Measurements from ENCODE around the gene CFB. TPM values are rescaled to one million over a fixed set of nuclear protein-coding genes. Genes with fewer than 3 reads are reported as not detected.
"Not testable (repeated sequence)": the region's sequence is repeated elsewhere in the genome, so short reads cannot be mapped to it uniquely, and the experiment has no call there.

CFB gene
- total RNA-seq, 4 donors from 2014 or later = 16.7 to 1,024 (median 264) TPM

DNA sequence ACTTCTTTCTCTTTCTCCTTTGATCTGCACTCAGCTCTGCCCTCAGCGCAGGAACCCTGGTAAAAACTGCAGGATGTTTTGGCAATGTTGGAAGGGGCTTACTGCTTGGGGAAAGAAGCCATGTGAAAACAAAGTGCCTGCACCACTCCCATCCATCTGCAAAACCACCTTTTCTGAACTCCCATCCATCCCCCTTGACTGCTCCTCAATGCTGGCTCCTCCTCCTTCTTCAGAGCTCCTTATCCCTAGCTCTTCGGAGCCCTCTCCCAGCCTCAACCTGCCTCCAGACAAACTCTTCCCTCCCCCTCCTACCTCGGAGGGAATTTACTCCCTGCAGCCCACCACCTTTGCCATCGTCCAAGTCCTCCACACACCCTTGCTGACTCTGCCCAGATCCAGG, 39.8 kb upstream of the CFB start:
- ATAC-seq (ENCODE audit: low FRiP score) (no peak), DNase-seq (ENCODE audit: low spot score) (no peak)

DNA sequence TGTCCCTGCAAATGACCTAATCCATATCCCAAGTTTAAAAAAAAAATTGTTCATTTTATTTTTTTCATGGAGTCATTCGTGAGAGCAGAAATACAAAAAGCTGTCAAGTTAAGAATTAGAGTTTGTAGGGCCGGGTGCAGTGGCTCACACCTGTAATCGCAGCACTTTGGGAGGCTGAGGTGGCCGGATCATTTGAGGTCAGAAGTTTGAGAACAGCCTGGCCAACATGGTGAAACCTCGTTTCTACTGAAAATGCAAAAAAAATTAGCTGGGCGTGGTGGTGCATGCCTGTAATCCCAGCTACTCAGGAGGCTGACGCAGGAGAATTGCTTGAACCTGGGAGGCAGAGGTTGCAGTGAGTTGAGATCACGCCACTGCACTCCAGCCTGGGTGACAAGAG, 39.2 kb upstream of the CFB start:
- ATAC-seq (ENCODE audit: low FRiP score) = not testable (repeated sequence)

More for the DNA sequence above, 39.8 kb upstream of the CFB start:
- TF ChIP-seq, protein P1, sequence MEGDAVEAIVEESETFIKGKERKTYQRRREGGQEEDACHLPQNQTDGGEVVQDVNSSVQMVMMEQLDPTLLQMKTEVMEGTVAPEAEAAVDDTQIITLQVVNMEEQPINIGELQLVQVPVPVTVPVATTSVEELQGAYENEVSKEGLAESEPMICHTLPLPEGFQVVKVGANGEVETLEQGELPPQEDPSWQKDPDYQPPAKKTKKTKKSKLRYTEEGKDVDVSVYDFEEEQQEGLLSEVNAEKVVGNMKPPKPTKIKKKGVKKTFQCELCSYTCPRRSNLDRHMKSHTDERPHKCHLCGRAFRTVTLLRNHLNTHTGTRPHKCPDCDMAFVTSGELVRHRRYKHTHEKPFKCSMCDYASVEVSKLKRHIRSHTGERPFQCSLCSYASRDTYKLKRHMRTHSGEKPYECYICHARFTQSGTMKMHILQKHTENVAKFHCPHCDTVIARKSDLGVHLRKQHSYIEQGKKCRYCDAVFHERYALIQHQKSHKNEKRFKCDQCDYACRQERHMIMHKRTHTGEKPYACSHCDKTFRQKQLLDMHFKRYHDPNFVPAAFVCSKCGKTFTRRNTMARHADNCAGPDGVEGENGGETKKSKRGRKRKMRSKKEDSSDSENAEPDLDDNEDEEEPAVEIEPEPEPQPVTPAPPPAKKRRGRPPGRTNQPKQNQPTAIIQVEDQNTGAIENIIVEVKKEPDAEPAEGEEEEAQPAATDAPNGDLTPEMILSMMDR (IDR thresholded peaks at IDR 0.05) = no peak

DNA sequence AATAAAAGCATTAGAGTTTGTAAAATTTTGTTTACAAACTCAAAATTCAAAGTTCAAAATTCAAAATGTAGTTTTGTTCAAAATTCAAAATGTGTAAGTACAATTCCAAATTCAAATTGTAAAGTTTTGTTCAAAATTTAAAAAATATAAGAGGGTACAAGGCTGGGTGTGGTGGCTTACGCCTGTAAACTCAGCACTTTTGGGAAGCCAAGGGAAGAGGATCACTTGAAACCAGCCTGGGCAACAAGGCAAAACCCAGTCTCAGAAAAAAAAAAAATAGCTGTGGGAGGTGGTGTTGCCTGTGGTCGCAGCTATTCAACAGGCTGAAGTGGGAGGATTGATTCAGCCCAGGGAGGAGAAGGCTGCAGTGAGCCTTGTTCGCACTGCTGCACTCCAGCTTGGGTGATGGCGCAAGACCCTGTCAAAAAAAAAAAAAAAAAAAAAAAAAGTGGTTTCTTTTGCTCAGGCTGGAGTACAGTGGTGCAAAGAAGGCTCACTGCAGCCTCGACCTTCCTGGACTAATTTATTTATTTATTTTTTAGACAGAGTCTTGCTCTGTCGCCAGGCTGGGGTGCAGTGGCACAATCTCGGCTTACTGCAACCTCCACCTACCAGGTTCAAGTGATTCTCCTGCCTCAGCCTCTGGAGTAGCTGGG, 38.6 kb upstream of the CFB start:
- no peak for DNase-seq (ENCODE audit: low spot score)
- TF ChIP-seq, protein P1 (IDR thresholded peaks at IDR 0.05) = no peak
- ATAC-seq (ENCODE audit: low FRiP score) = peak; percentile 38

More for the DNA sequence above, 39.2 kb upstream of the CFB start:
- DNase-seq (ENCODE audit: low spot score) = not testable (repeated sequence)

DNA sequence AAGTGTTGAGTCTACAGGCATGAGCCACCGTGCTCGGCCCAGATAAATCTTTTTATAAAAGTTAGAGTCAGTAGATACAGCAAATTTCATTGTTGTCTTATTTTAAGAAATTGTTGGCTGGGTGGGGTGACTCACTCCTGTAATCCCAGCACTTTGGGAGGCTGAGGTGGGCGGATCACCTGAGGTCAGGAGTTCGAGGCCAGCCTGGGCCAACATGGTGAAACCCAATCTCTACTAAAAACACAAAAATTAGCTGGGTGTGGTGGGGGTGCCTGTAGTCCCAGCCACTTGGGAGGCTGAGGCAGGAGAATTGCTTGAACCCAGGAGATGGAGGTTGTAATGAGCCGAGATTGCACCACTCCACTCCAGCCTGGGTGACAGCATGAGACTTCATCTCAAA, 37.6 kb upstream of the CFB start:
- ATAC-seq (ENCODE audit: low FRiP score); DNase-seq (ENCODE audit: low spot score): not testable (repeated sequence)

DNA sequence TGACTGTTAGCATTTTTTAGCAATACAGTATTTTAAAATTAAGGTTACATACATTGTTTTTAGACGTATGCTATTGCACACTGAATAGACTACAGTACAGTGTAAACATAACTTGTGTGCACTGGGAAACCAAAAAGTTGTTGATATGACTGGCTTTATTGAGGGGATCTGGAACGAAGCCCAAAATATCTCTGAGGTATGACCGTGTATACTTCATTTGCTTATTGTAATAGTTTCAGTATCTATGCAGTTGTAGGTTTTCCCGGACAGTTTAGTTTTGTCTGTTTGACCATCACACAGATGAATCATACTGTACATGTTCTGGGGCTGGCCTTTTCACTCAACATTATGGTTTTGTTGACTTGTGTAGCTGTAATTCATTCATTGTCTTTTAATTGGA, 37.1 kb upstream of the CFB start:
- TF ChIP-seq, protein P1 (IDR thresholded peaks at IDR 0.05) = no peak
- DNase-seq (ENCODE audit: low spot score) (no peak), ATAC-seq (ENCODE audit: low FRiP score) (no peak)

DNA sequence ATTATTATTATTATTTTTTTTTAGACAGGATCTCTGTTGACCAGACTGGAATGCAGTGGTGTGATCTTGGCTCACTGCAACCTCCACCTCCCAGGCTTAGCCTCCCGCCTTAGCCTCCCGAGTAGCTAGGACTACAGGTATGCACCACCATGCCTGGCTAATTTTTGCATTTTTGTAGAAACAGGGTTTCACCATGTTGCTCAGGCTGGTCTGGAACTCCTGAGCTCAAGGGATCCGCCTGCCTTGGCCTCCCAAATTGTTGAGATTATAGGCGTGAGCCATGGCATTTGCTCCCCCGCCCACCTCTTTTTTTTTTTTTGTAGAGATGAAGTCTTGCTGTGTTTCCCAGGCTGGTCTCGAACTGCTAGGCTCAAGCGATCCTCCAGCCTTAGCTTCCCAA, 36.6 kb upstream of the CFB start:
- not testable (repeated sequence) for ATAC-seq (ENCODE audit: low FRiP score); DNase-seq (ENCODE audit: low spot score)

DNA sequence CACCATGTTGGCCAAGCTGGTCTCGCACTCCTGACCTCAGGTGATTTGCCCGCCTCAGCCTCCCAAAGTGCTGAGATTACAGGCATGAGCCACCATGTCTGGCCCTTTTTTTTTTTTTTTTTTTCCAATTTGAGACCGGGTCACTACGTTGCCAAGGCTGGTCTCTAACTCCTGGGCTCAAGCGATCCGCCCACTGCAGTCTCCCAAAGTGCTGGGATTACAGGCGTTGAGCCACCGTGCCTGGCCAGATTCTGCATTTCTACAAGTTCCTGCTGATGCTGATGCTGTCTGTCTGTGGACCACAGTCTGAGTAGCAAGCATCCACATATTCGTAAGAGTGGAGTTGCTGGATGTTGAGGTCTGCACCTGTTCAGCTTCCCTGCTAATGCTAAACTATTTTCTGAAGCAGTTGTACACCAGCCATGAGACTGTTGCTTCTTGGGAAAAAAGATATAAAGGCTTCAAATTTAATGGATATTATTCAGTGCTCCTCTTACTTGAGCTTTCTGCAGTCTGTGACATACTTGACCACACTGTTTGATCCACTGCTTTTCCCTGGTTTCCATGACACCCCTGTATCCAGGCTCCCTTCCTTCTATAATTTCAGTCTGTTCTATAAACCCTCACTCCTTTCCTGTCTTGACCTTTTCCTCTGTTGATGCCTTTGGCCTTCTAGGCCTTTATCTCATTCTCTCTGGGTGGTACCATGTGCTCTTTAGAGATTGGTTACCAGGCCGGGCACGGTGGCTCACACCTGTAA, 33.9 kb upstream of the CFB start:
- TF ChIP-seq, protein P1 (IDR thresholded peaks at IDR 0.05) = no peak
- no peak for ATAC-seq (ENCODE audit: low FRiP score)
- DNase-seq (ENCODE audit: low spot score) = no peak

DNA sequence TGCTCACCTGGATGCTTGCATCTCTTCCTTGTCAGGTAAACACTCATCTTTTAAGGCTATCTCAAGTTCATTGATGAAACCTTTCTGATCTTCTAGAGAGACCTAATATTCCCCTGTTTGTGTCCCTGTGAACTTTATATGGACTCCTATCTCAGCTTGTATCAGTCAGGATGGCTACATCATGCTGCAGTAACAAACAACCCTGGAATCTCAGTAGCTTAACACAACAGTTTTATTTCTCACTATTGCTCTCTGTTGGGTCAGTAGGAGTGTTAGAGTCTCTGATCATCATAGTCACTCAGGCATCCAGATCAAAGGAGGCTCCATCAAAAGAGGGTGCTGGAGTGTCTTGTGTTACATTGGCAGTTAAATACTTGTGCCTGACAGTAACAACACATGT, 30.5 kb upstream of the CFB start:
- ATAC-seq (ENCODE audit: low FRiP score) (no peak), DNase-seq (ENCODE audit: low spot score) (no peak)
- TF ChIP-seq, protein P1 (IDR thresholded peaks at IDR 0.05) = no peak
